Measurements from ENCODE around the gene NXPH4. TPM values are rescaled to one million over a fixed set of nuclear protein-coding genes. Genes with fewer than 3 reads are reported as not detected.

NXPH4 gene
- 4.8 and 6.0 TPM in 2 replicates for total RNA-seq (2021)
- percentile 21 among the genes with signal in this experiment for Bru-seq, nascent RNA
- percentile 31 among the genes with signal in this experiment for BruChase-seq, experiment 1, labeled RNA remaining after a 2-hour chase
- BruChase-seq, experiment 2, labeled RNA remaining after a 6-hour chase = percentile 38 among the genes with signal in this experiment
- long read RNA-seq, transcript NXPH4-201 (2 exons, 1,804 nt) = major isoform, 12 of 13 reads
- long read RNA-seq, partial matches to known transcripts = 0 of 13 reads
- long read RNA-seq, other reads (novel, unspliced or antisense) = 1 of 13 reads

DNA sequence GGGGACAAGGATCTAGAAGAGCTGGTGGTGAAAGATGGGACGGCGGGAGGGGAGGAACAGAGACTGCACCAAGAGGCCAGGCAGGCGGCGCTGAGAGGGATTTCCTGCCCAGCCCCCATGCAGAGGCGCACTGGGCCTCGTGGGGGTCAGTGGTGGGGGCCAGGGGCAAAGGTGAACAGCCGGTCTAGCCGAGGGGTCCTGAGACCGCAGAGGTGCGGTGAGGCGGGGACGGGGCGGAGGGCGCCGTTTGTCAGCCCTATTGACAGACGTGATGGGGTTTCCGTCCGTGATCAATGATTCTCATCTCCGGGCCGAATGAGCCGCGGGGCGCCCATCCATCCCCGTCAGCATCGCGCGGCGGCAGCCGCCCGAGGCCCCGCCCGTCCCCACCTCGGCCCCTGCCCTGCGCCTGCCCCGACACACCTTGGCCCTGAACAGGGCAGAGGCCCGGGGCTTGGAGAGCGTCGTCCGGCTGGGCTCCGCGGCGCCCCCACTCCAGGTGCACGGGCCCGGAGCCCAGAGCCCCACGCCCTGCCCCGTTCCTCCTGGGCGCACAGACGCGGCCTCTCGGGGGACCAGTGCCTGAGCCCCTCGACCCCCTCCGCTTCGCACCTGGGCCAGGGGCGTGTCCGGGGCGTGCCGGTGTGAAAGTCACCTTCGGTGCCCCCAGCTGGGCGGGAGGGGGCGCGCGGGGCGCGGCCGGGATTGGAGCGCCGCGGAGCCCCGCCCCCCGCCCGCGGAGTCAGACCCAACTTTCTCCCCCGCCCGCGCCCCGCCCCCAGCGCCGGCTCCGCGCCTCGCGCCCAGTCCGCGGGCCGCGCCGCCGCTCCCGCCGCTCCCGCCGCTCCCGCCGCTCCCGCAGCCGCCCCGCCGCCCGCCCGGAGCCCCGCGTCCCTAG, at the start of gene NXPH4:
TSS of gene NXPH4 (plus strand) at position 781 of the 898 bp plus-strand sequence. CDS start 176 bp downstream, outside the sequence.
- CTCF ChIA-PET = interaction anchor here (1.1 kb wide), 1 partner anchor 26 kb away, joined by 7 read pairs; no protein-coding TSS in a partner anchor
- POLR2A ChIA-PET (ENCODE audit: low non-redundant PET) = no interaction called here
- BruUV-seq (replicated peaks) = no TSS peak
- H3K9me3 ChIP-seq (ENCODE audit: low read depth, low read length, poor library complexity, severe bottlenecking) = no peaks in the 10 kb centered on the region
- TF ChIP-seq, protein P1, sequence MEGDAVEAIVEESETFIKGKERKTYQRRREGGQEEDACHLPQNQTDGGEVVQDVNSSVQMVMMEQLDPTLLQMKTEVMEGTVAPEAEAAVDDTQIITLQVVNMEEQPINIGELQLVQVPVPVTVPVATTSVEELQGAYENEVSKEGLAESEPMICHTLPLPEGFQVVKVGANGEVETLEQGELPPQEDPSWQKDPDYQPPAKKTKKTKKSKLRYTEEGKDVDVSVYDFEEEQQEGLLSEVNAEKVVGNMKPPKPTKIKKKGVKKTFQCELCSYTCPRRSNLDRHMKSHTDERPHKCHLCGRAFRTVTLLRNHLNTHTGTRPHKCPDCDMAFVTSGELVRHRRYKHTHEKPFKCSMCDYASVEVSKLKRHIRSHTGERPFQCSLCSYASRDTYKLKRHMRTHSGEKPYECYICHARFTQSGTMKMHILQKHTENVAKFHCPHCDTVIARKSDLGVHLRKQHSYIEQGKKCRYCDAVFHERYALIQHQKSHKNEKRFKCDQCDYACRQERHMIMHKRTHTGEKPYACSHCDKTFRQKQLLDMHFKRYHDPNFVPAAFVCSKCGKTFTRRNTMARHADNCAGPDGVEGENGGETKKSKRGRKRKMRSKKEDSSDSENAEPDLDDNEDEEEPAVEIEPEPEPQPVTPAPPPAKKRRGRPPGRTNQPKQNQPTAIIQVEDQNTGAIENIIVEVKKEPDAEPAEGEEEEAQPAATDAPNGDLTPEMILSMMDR (conservative IDR thresholded peaks at IDR 0.05; ENCODE audit: low read depth, low read length) = no peak
- no peak for TF ChIP-seq EZH2 (IDR thresholded peaks at IDR 0.05; ENCODE audit: borderline replicate concordance, low read depth, low read length, poor library complexity, severe bottlenecking)
- DNase-seq (ENCODE audit: low spot score) = no peak
- no peak within 1 kb of the TSS for H3K27ac ChIP-seq (ENCODE audit: low read depth, low read length, poor library complexity, severe bottlenecking)
- H3K4me3 ChIP-seq (ENCODE audit: low read depth, low read length, poor library complexity, severe bottlenecking) = peak within 1 kb of the TSS; percentile 56
- peaks cover 52% of the 10 kb centered on the region for H3K4me1 ChIP-seq (ENCODE audit: insufficient read depth, low read length, poor library complexity, severe bottlenecking)
- intact Hi-C loops (cut with micrococcal nuclease; ENCODE audit: unreplicated experiment) = no loop called here
- H3K27me3 ChIP-seq (replicated peaks; ENCODE audit: insufficient read depth, low read depth, low read length, poor library complexity) = peaks cover 19% of the 10 kb centered on the region
- no peaks in the 10 kb centered on the region for H3K36me3 ChIP-seq (ENCODE audit: insufficient read depth, low read length, poor library complexity, severe bottlenecking)

DNA sequence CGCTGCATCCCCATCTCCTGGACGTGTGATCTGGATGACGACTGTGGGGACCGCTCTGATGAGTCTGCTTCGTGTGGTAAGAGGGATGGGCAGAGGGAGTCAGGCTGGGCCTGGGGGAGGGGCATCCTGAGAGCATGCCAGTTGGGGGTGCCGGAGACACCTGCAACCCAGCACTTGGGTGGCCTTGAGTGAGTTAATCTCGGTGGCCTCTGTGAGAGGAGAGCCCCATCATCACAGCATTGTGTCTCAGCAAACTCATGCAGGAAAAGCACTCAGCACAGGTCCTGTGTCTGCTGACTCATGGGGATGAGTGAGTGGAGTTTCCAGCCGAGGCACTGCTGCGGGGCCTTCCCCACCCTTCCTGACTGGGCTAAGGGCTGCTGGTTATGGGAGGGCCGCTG, 49.6 kb upstream of the NXPH4 start:
- ChIA-PET POLR2A (ENCODE audit: low non-redundant PET) (no interaction called here), CTCF (no interaction called here)
- TF ChIP-seq EZH2 (IDR thresholded peaks at IDR 0.05; ENCODE audit: borderline replicate concordance, low read depth, low read length, poor library complexity, severe bottlenecking) = no peak
- TF ChIP-seq, protein P1 (conservative IDR thresholded peaks at IDR 0.05; ENCODE audit: low read depth, low read length) = no peak
- intact Hi-C loops (cut with micrococcal nuclease; ENCODE audit: unreplicated experiment) = no loop called here
- no peak for DNase-seq (ENCODE audit: low spot score)
- Histone ChIP-seq H3K4me3 (ENCODE audit: low read depth, low read length, poor library complexity, severe bottlenecking) (no peak overlapping the region), H3K4me1 (ENCODE audit: insufficient read depth, low read length, poor library complexity, severe bottlenecking) (no peaks in the 10 kb centered on the region), H3K27ac (ENCODE audit: low read depth, low read length, poor library complexity, severe bottlenecking) (no peak overlapping the region), H3K9me3 (ENCODE audit: low read depth, low read length, poor library complexity, severe bottlenecking) (no peaks in the 10 kb centered on the region), H3K27me3 (replicated peaks; ENCODE audit: insufficient read depth, low read depth, low read length, poor library complexity) (no peaks in the 10 kb centered on the region), H3K36me3 (ENCODE audit: insufficient read depth, low read length, poor library complexity, severe bottlenecking) (peaks cover 3% of the 10 kb centered on the region)
- BruUV-seq (replicated peaks) = no TSS peak

DNA sequence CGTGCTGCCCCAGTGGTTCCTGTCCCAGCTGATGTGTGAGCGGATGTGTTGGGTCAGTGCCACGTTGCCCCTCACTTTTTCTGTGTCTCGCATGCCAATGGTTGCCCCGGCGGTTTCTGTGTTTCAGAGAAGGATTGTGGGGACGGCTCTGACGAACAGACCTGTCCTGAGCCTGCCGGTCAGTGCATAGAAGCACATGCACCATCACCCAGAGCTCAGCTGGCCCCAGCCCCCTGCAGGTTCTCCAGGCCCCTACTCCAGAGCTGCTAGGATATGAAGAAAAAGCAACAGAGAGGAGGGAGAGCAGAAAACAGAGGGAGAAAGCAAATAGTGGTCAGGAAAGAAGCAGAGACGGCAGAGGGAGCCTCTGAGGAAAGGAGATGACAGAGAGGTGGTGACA, 48.5 kb upstream of the NXPH4 start:
- TF ChIP-seq, protein P1 (conservative IDR thresholded peaks at IDR 0.05; ENCODE audit: low read depth, low read length) = no peak
- TF ChIP-seq EZH2 (IDR thresholded peaks at IDR 0.05; ENCODE audit: borderline replicate concordance, low read depth, low read length, poor library complexity, severe bottlenecking) = no peak
- POLR2A ChIA-PET (ENCODE audit: low non-redundant PET) = interaction anchor here (0.6 kb wide), 1 partner anchor 14 kb away, joined by 6 read pairs; no protein-coding TSS in a partner anchor

More for the DNA sequence above, 48.5 kb upstream of the NXPH4 start:
- Histone ChIP-seq H3K27me3 (replicated peaks; ENCODE audit: insufficient read depth, low read depth, low read length, poor library complexity) (no peaks in the 10 kb centered on the region), H3K36me3 (ENCODE audit: insufficient read depth, low read length, poor library complexity, severe bottlenecking) (peaks cover 3% of the 10 kb centered on the region), H3K4me1 (ENCODE audit: insufficient read depth, low read length, poor library complexity, severe bottlenecking) (no peaks in the 10 kb centered on the region), H3K4me3 (ENCODE audit: low read depth, low read length, poor library complexity, severe bottlenecking) (no peak overlapping the region), H3K27ac (ENCODE audit: low read depth, low read length, poor library complexity, severe bottlenecking) (no peak overlapping the region), H3K9me3 (ENCODE audit: low read depth, low read length, poor library complexity, severe bottlenecking) (no peaks in the 10 kb centered on the region)
- no peak for DNase-seq (ENCODE audit: low spot score)
- BruUV-seq (replicated peaks) = no TSS peak
- intact Hi-C loops (cut with micrococcal nuclease; ENCODE audit: unreplicated experiment) = no loop called here
- CTCF ChIA-PET = interaction anchor here (1.2 kb wide), 1 partner anchor 40 kb away, joined by 3 read pairs; the partner anchor contains the start of gene LRP1

All from A673 (cell line).